Inflammatory macrophage treated with lipopolysaccharide for 1 hour (primary cell): Measurements from ENCODE around the gene HSPE1.
A peak's percentile ranks its signal among the peaks of the same experiment; 100 is the strongest.
"Not testable (repeated sequence)": the region's sequence is repeated elsewhere in the genome, so short reads cannot be mapped to it uniquely, and the experiment has no call there.

Experiments used
- DNase-seq, 2 donors: peaks; one replicate each; pipeline ENCODE4 v3.0.0-alpha.2; 2020 to 2022

The HSPE1 gene

GRCh38 chr2:197498937-197499593 lies 1.1 kb upstream of the HSPE1 start:
- DNase-seq = peak; percentile 51 to 56

GRCh38 chr2:197500503-197501131 lies 438 bp downstream of the HSPE1 start:
- DNase-seq = peak; percentile 5 to 19

GRCh38 chr2:197502201-197502600 lies 2.0 kb downstream of the HSPE1 start:
- DNase-seq = no peak

- no peak for DNase-seq
Observed at GRCh38 chr2:197502685-197503084, 2.5 kb downstream of the HSPE1 start.

GRCh38 chr2:197504000-197504399 lies 3.8 kb downstream of the HSPE1 start:
- no peak for DNase-seq

- no peak for DNase-seq
Observed at GRCh38 chr2:197504512-197504911, 4.3 kb downstream of the HSPE1 start.

- DNase-seq = no peak
Observed at GRCh38 chr2:197506658-197507057, 6.5 kb downstream of the HSPE1 start.

- no peak for DNase-seq
Observed at GRCh38 chr2:197513915-197514314, 13.7 kb downstream of the HSPE1 start.

- DNase-seq = peak in 1 of 2 donors; percentile 15
Observed at GRCh38 chr2:197514754-197515153, 14.6 kb downstream of the HSPE1 start.

GRCh38 chr2:197515315-197515738 lies 15.1 kb downstream of the HSPE1 start:
- DNase-seq = peak; percentile 11 to 13

- DNase-seq = peak; percentile 93 to 98
Observed at GRCh38 chr2:197515739-197516392, 15.7 kb downstream of the HSPE1 start, which contains the start of gene MOB4. Gene MOB4, plus strand, starts transcription at chr2:197516066. Its CDS starts 21 bp downstream, at chr2:197516087.

- peak in 1 of 2 donors; percentile 10 for DNase-seq
Observed at GRCh38 chr2:197516393-197516761, 16.2 kb downstream of the HSPE1 start.

- no peak for DNase-seq
Observed at GRCh38 chr2:197517150-197517549, 17.0 kb downstream of the HSPE1 start.

- no peak for DNase-seq
Observed at GRCh38 chr2:197538412-197538811, 38.2 kb downstream of the HSPE1 start.

- DNase-seq = no peak
Observed at GRCh38 chr2:197539734-197540133, 39.6 kb downstream of the HSPE1 start.

GRCh38 chr2:197543206-197543605 lies 43.0 kb downstream of the HSPE1 start:
- no peak for DNase-seq

- no peak for DNase-seq
Observed at GRCh38 chr2:197547163-197547900, 47.2 kb downstream of the HSPE1 start.

GRCh38 chr2:197548582-197548981 lies 48.4 kb downstream of the HSPE1 start:
- DNase-seq = no peak

- DNase-seq = not testable (repeated sequence)
Observed at GRCh38 chr2:197551260-197551659, 51.1 kb downstream of the HSPE1 start.
